Melanocyte of skin (primary cell): ENCODE measurements around the gene TMSB4Y. TPM values are rescaled to one million over a fixed set of nuclear protein-coding genes. Genes with fewer than 3 reads are reported as not detected.

ENCODE experiments used
- total RNA-seq, 2 donors: library from RNA; depleted of rRNA; stranded (reverse); fragments of >200 nt; gene quantifications; 2 replicates each; pipeline ENCODE4 v1.2.3, GENCODE V29; 2012

TMSB4Y gene
- total RNA-seq, result under 1 TPM; under 0.01 TPM

DNA sequence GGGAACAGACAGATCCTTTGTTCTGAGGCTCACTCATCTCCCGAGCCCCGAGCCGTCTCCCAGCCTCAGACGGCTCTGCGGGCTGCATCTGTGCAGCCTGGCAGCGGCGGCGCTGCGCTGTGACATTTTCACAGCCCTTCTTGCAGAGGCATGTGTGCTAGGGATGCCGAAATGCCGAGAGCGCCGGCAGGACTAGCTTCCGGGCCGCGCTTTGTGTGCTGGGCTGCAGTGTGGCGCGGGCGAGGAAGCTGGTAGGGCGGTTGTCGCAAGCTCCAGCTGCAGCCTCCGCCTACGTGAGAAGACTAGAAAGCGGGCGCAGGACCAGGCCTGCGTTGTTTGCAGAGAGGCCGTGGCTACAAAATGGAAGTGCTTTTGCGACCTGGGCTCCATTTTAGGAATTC, at the start of gene TMSB4Y:
TMSB4Y (plus strand) TSS at position 332 of the 401 bp plus-strand sequence.

Other genes with a start within 250 kb of the TMSB4Y start
- 10 to 100 TPM; 29.3 to 30.3 TPM for gene UTY, start 223.9 kb upstream of the TMSB4Y start, total RNA-seq